Activated CD8-positive, alpha-beta memory T cell treated with anti-CD3 and anti-CD28 coated beads for 36 hours (primary cell): Measurements from ENCODE around the gene BNC1. TPM values are rescaled to one million over a fixed set of nuclear protein-coding genes. Genes with fewer than 3 reads are reported as not detected.
"Not testable (repeated sequence)": the region's sequence is repeated elsewhere in the genome, so short reads cannot be mapped to it uniquely, and the experiment has no call there.

ENCODE experiments used
- CTCF ChIA-PET: fragments of 350-600 bp; sonication (Branson Sonifier 250); formaldehyde crosslinking; loops from one replicate; lab custom pipeline; 2021; ENCODE audit warnings: antibody characterized with exemption; lab: Charles Lee
- POLR2A ChIA-PET: fragments of 350-600 bp; sonication (Branson Sonifier 250); formaldehyde crosslinking; loops from one replicate; lab custom pipeline; 2021; ENCODE audit warnings: antibody characterized with exemption; lab: Charles Lee
- total RNA-seq, 2 experiments: library from RNA; stranded (reverse); gene quantifications; one replicate each; pipeline ENCODE4 v1.2.3, GENCODE V29; 2021

Gene BNC1
- total RNA-seq, 2 experiments from 2014 or later = not detected

GRCh38 chr15:83262181-83262580 lies 22.3 kb downstream of the BNC1 start:
- CTCF ChIA-PET, POLR2A ChIA-PET: not testable (repeated sequence)

GRCh38 chr15:83250781-83251180 lies 33.7 kb downstream of the BNC1 start:
- POLR2A ChIA-PET = no interaction called here

GRCh38 chr15:83249030-83249343 lies 35.5 kb downstream of the BNC1 start:
- ChIA-PET POLR2A (no interaction called here), CTCF (interaction anchor here (0.6 to 2.1 kb wide), 6 partner anchors 13 to 403 kb away, joined by 3 to 7 read pairs (median 4); no protein-coding TSS in a partner anchor)

More at GRCh38 chr15:83250781-83251180, 33.7 kb downstream of the BNC1 start:
- CTCF ChIA-PET = no interaction called here

- CTCF ChIA-PET = interaction anchor here (0.6 to 2.1 kb wide), 6 partner anchors 12 to 404 kb away, joined by 3 to 7 read pairs (median 4); no protein-coding TSS in a partner anchor
Observed at GRCh38 chr15:83248151-83249029, 36.1 kb downstream of the BNC1 start.

GRCh38 chr15:83243634-83244033 lies 40.8 kb downstream of the BNC1 start:
- ChIA-PET POLR2A (no interaction called here), CTCF (no interaction called here)

More at GRCh38 chr15:83248151-83249029, 36.1 kb downstream of the BNC1 start:
- POLR2A ChIA-PET = no interaction called here

- ChIA-PET POLR2A (no interaction called here), CTCF (no interaction called here)
Observed at GRCh38 chr15:83230242-83230641, 54.2 kb downstream of the BNC1 start.

GRCh38 chr15:83225449-83225848 lies 59.0 kb downstream of the BNC1 start:
- POLR2A ChIA-PET = no interaction called here
- CTCF ChIA-PET = no interaction called here

GRCh38 chr15:83221781-83222180 lies 62.7 kb downstream of the BNC1 start:
- POLR2A ChIA-PET, CTCF ChIA-PET: not testable (repeated sequence)

- ChIA-PET CTCF (no interaction called here), POLR2A (no interaction called here)
Observed at GRCh38 chr15:83219026-83219425, 65.4 kb downstream of the BNC1 start.

- CTCF ChIA-PET = no interaction called here
- POLR2A ChIA-PET = no interaction called here
Observed at GRCh38 chr15:83215306-83215705, 69.2 kb downstream of the BNC1 start.

- POLR2A ChIA-PET = no interaction called here
- CTCF ChIA-PET = no interaction called here
Observed at GRCh38 chr15:83210619-83211018, 73.8 kb downstream of the BNC1 start.

GRCh38 chr15:83209333-83209732 lies 75.1 kb downstream of the BNC1 start:
- CTCF ChIA-PET = no interaction called here
- POLR2A ChIA-PET = no interaction called here

GRCh38 chr15:83208367-83208661 lies 76.2 kb downstream of the BNC1 start:
- POLR2A ChIA-PET = interaction anchor here (0.6 kb wide), 1 partner anchor 1908 kb away, joined by 4 read pairs; no protein-coding TSS in a partner anchor
- CTCF ChIA-PET = interaction anchor here (0.8 kb wide), 1 partner anchor 197 kb away, joined by 3 read pairs; no protein-coding TSS in a partner anchor

GRCh38 chr15:83207660-83208366 lies 76.7 kb downstream of the BNC1 start, which contains the start of gene HDGFL3:
HDGFL3 (minus strand) TSS chr15:83207823; CDS start chr15:83207414, 409 bp downstream.
- ChIA-PET POLR2A (interaction anchor here (0.6 kb wide), 1 partner anchor 1908 kb away, joined by 4 read pairs; no protein-coding TSS in a partner anchor), CTCF (interaction anchor here (0.8 kb wide), 1 partner anchor 197 kb away, joined by 3 read pairs; no protein-coding TSS in a partner anchor)

GRCh38 chr15:83207009-83207659 lies 77.3 kb downstream of the BNC1 start:
- POLR2A ChIA-PET = no interaction called here
- CTCF ChIA-PET = no interaction called here

- CTCF ChIA-PET = no interaction called here
- POLR2A ChIA-PET = no interaction called here
Observed at GRCh38 chr15:83206526-83207008, 77.9 kb downstream of the BNC1 start.
